Measurements from ENCODE around the gene PLEKHA1. TPM values are rescaled to one million over a fixed set of nuclear protein-coding genes. Genes with fewer than 3 reads are reported as not detected.

Gene PLEKHA1
- total and polyA plus RNA-seq, 2 of the 13 experiments (the other 11 are each of a cell fraction or from before 2014, with no cell fraction given) = 32.2 to 53.3 TPM

GRCh38 chr10:122374859-122375678 lies 561 bp downstream of the PLEKHA1 start (continued):
- TF ChIP-seq ZBTB20 (CRISPR knock-in tag; IDR thresholded peaks at IDR 0.05; ENCODE audit: borderline replicate concordance, low read depth) (no peak), KDM3A (CRISPR knock-in tag; IDR thresholded peaks at IDR 0.05; ENCODE audit: low read depth) (no peak), NCOA2 (CRISPR knock-in tag; IDR thresholded peaks at IDR 0.05) (no peak), POLR2G (IDR thresholded peaks at IDR 0.05; ENCODE audit: low read depth, low read length) (peak; percentile 61), SNRNP70 (IDR thresholded peaks at IDR 0.05; ENCODE audit: low read depth, low read length) (no peak), ZNF563 (CRISPR knock-in tag; IDR thresholded peaks at IDR 0.05) (peak; percentile 60; the same call in 1 of the 2 replicates), ZSCAN22 (CRISPR knock-in tag; IDR thresholded peaks at IDR 0.05) (no peak), SPEN (CRISPR knock-in tag; IDR thresholded peaks at IDR 0.05; ENCODE audit: low read depth) (peak; percentile 34), ZNF891 (CRISPR knock-in tag; IDR thresholded peaks at IDR 0.05) (peak; percentile 26; the same call in 1 of the 2 replicates), ZFP82 (CRISPR knock-in tag; IDR thresholded peaks at IDR 0.05; ENCODE audit: borderline replicate concordance) (no peak), HNRNPH1 (optimal IDR thresholded peaks at IDR 0.05; ENCODE audit: low read depth, low read length) (no peak), ZNF788 (CRISPR knock-in tag; IDR thresholded peaks at IDR 0.05; ENCODE audit: borderline replicate concordance) (peak; percentile 56; the same call in 1 of the 2 replicates), SNAPC5 (CRISPR knock-in tag; IDR thresholded peaks at IDR 0.05; ENCODE audit: borderline replicate concordance) (no peak), ZXDC (CRISPR knock-in tag; IDR thresholded peaks at IDR 0.05) (0 out of 2 replicates have a peak, but pooled peaks have one; percentile 28), NKX3-1 (CRISPR knock-in tag; IDR thresholded peaks at IDR 0.05) (no peak), ZBTB2 (CRISPR knock-in tag; IDR thresholded peaks at IDR 0.05; ENCODE audit: low read depth) (peak; percentile 61), SMYD3 (CRISPR knock-in tag; IDR thresholded peaks at IDR 0.05) (no peak), AKAP8 (CRISPR knock-in tag; IDR thresholded peaks at IDR 0.05) (peak; percentile 24; the same call in 1 of the 2 replicates), ZNF260 (CRISPR knock-in tag; IDR thresholded peaks at IDR 0.05; ENCODE audit: borderline replicate concordance, low read depth) (no peak), ZZZ3 (CRISPR knock-in tag; IDR thresholded peaks at IDR 0.05; ENCODE audit: borderline replicate concordance) (no peak), ZNF605 (CRISPR knock-in tag; IDR thresholded peaks at IDR 0.05) (peak; percentile 46; the same call in 1 of the 2 replicates), IRX3 (CRISPR knock-in tag; IDR thresholded peaks at IDR 0.05; ENCODE audit: borderline replicate concordance, low read depth) (0 out of 2 replicates have a peak, but pooled peaks have one; percentile 15), ZNF446 (CRISPR knock-in tag; IDR thresholded peaks at IDR 0.05) (peak; percentile 95), CSRNP2 (CRISPR knock-in tag; conservative IDR thresholded peaks at IDR 0.05; ENCODE audit: low read depth) (no peak)
